Measurements from ENCODE around the gene DNM1. TPM values are rescaled to one million over a fixed set of nuclear protein-coding genes. Genes with fewer than 3 reads are reported as not detected.
A peak's percentile ranks its signal among the peaks of the same experiment; 100 is the strongest.

DNM1 gene
- total and polyA plus RNA-seq, 2 experiments from 2014 or later: 36.0 to 42.0 TPM

DNA sequence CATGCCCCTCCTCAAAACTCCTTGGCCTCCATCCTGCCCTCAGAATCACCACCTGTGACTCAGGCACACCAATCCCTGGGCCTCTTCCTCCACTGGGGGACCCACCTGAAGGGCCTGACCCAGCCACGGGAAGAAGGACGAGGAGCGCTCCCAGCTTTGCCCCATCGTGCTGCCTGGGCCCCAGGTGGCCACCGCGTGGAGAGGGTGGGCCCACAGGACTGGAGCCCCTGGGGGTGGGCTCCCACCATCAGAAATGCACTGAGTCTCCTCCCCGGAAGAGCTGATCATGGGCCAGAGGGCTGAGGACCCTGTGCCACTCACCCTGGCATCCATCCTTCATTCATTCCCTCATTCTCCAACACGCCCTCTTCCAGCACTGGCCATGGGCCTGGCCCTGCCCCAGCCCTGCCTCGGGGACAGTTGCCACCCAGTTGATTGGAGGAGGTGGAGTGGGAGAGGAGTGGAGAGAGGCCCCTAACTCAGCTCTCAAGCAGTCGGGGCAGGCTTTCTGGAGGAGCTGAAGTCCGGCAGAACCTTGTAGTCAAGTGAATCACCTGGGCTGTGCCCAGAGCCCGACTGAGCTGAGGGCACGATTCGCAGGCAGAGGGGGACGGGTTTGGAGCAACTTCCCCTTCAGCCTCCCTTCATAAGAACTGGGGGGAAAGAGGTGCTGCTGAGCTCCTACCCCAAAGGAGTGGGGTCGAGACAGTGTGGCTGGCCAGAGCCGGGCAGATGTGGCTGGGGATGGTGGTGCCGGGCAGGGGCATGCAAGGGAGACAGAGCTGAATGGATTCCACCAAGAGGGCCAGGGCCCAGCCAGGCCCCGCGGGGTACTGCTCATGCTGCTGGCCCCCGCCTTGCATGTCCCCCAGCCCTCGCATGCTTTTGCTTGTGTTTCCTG, 29.6 kb downstream of the DNM1 start:
- no peaks in the 10 kb centered on the region for H4K20me1 ChIP-seq (replicated peaks; ENCODE audit: insufficient read depth)
- H3K4me1 ChIP-seq (ENCODE audit: insufficient read depth): no peaks in the 10 kb centered on the region
- H3K4me3 Mint-ChIP-seq: no peak overlapping the region
- ATAC-seq (peak; percentile 54), DNase-seq (ENCODE audit: low spot score) (no peak)
- H3K27ac Mint-ChIP-seq: peak overlapping the region; percentile 74; the same call in 1 of the 2 replicates
- peaks cover 6% of the 10 kb centered on the region for H3K27me3 Mint-ChIP-seq (ENCODE audit: insufficient read depth, low read depth, poor library complexity)
- no peak overlapping the region for H3K4me3 ChIP-seq
- H3K36me3 Mint-ChIP-seq (ENCODE audit: low read depth): peaks cover 4% of the 10 kb centered on the region
- no peak overlapping the region for H2AFZ ChIP-seq
- H3K27me3 ChIP-seq (ENCODE audit: insufficient read depth): no peaks in the 10 kb centered on the region
- no peak overlapping the region for H3K4me2 ChIP-seq
- TF ChIP-seq POLR2AphosphoS5 (IDR thresholded peaks at IDR 0.05; ENCODE audit: low read depth) (no peak), EZH2phosphoT487 (IDR thresholded peaks at IDR 0.05; ENCODE audit: unreplicated experiment) (no peak), STAT1 (IDR thresholded peaks at IDR 0.05; ENCODE audit: unreplicated experiment) (no peak), ZNF331 (CRISPR knock-in tag; IDR thresholded peaks at IDR 0.05; ENCODE audit: low read depth) (no peak), NANOG (IDR thresholded peaks at IDR 0.05; ENCODE audit: borderline replicate concordance) (no peak), ZNF114 (CRISPR knock-in tag; IDR thresholded peaks at IDR 0.05) (no peak), JUNB (IDR thresholded peaks at IDR 0.05; ENCODE audit: unreplicated experiment) (no peak), EZH2 (IDR thresholded peaks at IDR 0.05; ENCODE audit: low read depth, unreplicated experiment) (no peak), CREB1 (CRISPR knock-in tag; IDR thresholded peaks at IDR 0.05; ENCODE audit: low read depth) (no peak)
- TF ChIP-seq, protein P1, sequence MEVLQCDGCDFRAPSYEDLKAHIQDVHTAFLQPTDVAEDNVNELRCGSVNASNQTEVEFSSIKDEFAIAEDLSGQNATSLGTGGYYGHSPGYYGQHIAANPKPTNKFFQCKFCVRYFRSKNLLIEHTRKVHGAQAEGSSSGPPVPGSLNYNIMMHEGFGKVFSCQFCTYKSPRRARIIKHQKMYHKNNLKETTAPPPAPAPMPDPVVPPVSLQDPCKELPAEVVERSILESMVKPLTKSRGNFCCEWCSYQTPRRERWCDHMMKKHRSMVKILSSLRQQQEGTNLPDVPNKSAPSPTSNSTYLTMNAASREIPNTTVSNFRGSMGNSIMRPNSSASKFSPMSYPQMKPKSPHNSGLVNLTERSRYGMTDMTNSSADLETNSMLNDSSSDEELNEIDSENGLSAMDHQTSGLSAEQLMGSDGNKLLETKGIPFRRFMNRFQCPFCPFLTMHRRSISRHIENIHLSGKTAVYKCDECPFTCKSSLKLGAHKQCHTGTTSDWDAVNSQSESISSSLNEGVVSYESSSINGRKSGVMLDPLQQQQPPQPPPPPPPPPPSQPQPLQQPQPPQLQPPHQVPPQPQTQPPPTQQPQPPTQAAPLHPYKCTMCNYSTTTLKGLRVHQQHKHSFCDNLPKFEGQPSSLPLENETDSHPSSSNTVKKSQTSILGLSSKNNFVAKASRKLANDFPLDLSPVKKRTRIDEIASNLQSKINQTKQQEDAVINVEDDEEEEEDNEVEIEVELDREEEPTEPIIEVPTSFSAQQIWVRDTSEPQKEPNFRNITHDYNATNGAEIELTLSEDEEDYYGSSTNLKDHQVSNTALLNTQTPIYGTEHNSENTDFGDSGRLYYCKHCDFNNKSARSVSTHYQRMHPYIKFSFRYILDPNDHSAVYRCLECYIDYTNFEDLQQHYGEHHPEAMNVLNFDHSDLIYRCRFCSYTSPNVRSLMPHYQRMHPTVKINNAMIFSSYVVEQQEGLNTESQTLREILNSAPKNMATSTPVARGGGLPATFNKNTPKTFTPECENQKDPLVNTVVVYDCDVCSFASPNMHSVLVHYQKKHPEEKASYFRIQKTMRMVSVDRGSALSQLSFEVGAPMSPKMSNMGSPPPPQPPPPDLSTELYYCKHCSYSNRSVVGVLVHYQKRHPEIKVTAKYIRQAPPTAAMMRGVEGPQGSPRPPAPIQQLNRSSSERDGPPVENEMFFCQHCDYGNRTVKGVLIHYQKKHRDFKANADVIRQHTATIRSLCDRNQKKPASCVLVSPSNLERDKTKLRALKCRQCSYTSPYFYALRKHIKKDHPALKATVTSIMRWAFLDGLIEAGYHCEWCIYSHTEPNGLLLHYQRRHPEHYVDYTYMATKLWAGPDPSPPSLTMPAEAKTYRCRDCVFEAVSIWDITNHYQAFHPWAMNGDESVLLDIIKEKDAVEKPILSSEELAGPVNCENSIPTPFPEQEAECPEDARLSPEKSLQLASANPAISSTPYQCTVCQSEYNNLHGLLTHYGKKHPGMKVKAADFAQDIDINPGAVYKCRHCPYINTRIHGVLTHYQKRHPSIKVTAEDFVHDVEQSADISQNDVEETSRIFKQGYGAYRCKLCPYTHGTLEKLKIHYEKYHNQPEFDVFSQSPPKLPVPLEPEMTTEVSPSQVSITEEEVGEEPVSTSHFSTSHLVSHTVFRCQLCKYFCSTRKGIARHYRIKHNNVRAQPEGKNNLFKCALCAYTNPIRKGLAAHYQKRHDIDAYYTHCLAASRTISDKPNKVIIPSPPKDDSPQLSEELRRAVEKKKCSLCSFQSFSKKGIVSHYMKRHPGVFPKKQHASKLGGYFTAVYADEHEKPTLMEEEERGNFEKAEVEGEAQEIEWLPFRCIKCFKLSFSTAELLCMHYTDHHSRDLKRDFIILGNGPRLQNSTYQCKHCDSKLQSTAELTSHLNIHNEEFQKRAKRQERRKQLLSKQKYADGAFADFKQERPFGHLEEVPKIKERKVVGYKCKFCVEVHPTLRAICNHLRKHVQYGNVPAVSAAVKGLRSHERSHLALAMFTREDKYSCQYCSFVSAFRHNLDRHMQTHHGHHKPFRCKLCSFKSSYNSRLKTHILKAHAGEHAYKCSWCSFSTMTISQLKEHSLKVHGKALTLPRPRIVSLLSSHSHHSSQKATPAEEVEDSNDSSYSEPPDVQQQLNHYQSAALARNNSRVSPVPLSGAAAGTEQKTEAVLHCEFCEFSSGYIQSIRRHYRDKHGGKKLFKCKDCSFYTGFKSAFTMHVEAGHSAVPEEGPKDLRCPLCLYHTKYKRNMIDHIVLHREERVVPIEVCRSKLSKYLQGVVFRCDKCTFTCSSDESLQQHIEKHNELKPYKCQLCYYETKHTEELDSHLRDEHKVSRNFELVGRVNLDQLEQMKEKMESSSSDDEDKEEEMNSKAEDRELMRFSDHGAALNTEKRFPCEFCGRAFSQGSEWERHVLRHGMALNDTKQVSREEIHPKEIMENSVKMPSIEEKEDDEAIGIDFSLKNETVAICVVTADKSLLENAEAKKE (CRISPR knock-in tag; IDR thresholded peaks at IDR 0.05): no peak
- TF ChIP-seq, protein P2, sequence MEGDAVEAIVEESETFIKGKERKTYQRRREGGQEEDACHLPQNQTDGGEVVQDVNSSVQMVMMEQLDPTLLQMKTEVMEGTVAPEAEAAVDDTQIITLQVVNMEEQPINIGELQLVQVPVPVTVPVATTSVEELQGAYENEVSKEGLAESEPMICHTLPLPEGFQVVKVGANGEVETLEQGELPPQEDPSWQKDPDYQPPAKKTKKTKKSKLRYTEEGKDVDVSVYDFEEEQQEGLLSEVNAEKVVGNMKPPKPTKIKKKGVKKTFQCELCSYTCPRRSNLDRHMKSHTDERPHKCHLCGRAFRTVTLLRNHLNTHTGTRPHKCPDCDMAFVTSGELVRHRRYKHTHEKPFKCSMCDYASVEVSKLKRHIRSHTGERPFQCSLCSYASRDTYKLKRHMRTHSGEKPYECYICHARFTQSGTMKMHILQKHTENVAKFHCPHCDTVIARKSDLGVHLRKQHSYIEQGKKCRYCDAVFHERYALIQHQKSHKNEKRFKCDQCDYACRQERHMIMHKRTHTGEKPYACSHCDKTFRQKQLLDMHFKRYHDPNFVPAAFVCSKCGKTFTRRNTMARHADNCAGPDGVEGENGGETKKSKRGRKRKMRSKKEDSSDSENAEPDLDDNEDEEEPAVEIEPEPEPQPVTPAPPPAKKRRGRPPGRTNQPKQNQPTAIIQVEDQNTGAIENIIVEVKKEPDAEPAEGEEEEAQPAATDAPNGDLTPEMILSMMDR (conservative IDR thresholded peaks at IDR 0.05; ENCODE audit: low read depth in 2 of 2): no peak
- TF ChIP-seq, protein P3, sequence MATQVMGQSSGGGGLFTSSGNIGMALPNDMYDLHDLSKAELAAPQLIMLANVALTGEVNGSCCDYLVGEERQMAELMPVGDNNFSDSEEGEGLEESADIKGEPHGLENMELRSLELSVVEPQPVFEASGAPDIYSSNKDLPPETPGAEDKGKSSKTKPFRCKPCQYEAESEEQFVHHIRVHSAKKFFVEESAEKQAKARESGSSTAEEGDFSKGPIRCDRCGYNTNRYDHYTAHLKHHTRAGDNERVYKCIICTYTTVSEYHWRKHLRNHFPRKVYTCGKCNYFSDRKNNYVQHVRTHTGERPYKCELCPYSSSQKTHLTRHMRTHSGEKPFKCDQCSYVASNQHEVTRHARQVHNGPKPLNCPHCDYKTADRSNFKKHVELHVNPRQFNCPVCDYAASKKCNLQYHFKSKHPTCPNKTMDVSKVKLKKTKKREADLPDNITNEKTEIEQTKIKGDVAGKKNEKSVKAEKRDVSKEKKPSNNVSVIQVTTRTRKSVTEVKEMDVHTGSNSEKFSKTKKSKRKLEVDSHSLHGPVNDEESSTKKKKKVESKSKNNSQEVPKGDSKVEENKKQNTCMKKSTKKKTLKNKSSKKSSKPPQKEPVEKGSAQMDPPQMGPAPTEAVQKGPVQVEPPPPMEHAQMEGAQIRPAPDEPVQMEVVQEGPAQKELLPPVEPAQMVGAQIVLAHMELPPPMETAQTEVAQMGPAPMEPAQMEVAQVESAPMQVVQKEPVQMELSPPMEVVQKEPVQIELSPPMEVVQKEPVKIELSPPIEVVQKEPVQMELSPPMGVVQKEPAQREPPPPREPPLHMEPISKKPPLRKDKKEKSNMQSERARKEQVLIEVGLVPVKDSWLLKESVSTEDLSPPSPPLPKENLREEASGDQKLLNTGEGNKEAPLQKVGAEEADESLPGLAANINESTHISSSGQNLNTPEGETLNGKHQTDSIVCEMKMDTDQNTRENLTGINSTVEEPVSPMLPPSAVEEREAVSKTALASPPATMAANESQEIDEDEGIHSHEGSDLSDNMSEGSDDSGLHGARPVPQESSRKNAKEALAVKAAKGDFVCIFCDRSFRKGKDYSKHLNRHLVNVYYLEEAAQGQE (IDR thresholded peaks at IDR 0.05; ENCODE audit: unreplicated experiment): no peak
- TF ChIP-seq, protein P4, sequence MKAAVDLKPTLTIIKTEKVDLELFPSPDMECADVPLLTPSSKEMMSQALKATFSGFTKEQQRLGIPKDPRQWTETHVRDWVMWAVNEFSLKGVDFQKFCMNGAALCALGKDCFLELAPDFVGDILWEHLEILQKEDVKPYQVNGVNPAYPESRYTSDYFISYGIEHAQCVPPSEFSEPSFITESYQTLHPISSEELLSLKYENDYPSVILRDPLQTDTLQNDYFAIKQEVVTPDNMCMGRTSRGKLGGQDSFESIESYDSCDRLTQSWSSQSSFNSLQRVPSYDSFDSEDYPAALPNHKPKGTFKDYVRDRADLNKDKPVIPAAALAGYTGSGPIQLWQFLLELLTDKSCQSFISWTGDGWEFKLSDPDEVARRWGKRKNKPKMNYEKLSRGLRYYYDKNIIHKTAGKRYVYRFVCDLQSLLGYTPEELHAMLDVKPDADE (IDR thresholded peaks at IDR 0.05): no peak
- no peak overlapping the region for H3K27ac ChIP-seq (ENCODE audit: low read depth)
- no peaks in the 10 kb centered on the region for H3K9me2 ChIP-seq (ENCODE audit: insufficient read depth)
- no peaks in the 10 kb centered on the region for H3F3A ChIP-seq (replicated peaks; ENCODE audit: low read depth)
- H3K9me3 Mint-ChIP-seq: no peaks in the 10 kb centered on the region
- no peaks in the 10 kb centered on the region for H3K36me3 ChIP-seq (ENCODE audit: insufficient read depth)
- H3K4me1 Mint-ChIP-seq: no peaks in the 10 kb centered on the region; the same call in 2 of the 3 replicates
- H3K79me2 ChIP-seq (replicated peaks; ENCODE audit: insufficient read depth): no peaks in the 10 kb centered on the region

Data from GM23338 (cell line).